Liver (tissue), 9 donors: Measurements from ENCODE around the gene FOXA3. TPM values are rescaled to one million over a fixed set of nuclear protein-coding genes. Genes with fewer than 3 reads are reported as not detected.

Experiments used
- DNase-seq: peaks from one replicate; pipeline ENCODE4 v3.0.0-alpha.2; 2017; ENCODE audit warnings: low spot score
- H3K27ac ChIP-seq, 2 donors: one replicate each; pipeline ENCODE4 v1.7.0; 2013; ENCODE audit warnings: inconsistent platforms in 2 of 2, low read length in 2 of 2, control low read depth in 1 of 2, low read depth in 1 of 2, mild to moderate bottlenecking in 1 of 2
- H3K27me3 ChIP-seq, 4 donors: one replicate each; pipeline versions ENCODE4 v1.6.1 to v1.7.0; 2013; ENCODE audit warnings: low read length in 3 of 4, inconsistent platforms in 1 of 4, mild to moderate bottlenecking in 1 of 4, moderate library complexity in 1 of 4; ENCODE audit not compliant: control insufficient read depth in 4 of 4, insufficient read depth in 4 of 4
- H3K36me3 ChIP-seq, 4 donors: one replicate each; pipeline versions ENCODE4 v1.6.1 to v1.7.0; 2013; ENCODE audit warnings: low read length in 3 of 4, mild to moderate bottlenecking in 3 of 4, low read depth in 1 of 4, moderate library complexity in 1 of 4; ENCODE audit not compliant: control insufficient read depth in 4 of 4, insufficient read depth in 3 of 4
- H3K4me1 ChIP-seq, 4 donors: one replicate each; pipeline versions ENCODE4 v1.6.1 to v1.7.0; 2013; ENCODE audit warnings: low read length in 3 of 4, mild to moderate bottlenecking in 3 of 4, moderate library complexity in 1 of 4; ENCODE audit not compliant: control insufficient read depth in 4 of 4, insufficient read depth in 4 of 4
- H3K4me3 ChIP-seq, 3 donors: one replicate each; pipeline versions ENCODE4 v1.6.1 to v1.7.0; 2013; ENCODE audit warnings: low read length in 3 of 3, control low read depth in 1 of 3, low read depth in 1 of 3, mild to moderate bottlenecking in 1 of 3
- H3K9ac ChIP-seq, 2 donors: one replicate each; pipeline ENCODE4 v1.7.0; 2013; ENCODE audit warnings: low read length in 2 of 2, mild to moderate bottlenecking in 2 of 2, moderate library complexity in 2 of 2, control low read depth in 1 of 2, low read depth in 1 of 2
- H3K9me3 ChIP-seq, 4 donors: one replicate each; pipeline versions ENCODE4 v1.6.1 to v1.7.0; 2013; ENCODE audit warnings: low read length in 3 of 4; ENCODE audit not compliant: control insufficient read depth in 4 of 4
- EGR1 ChIP-seq, 2 donors: IDR thresholded peaks; 2 replicates each; pipeline ENCODE4 v1.6.1; 2016 to 2018; ENCODE audit warnings: antibody characterized with exemption in 2 of 2, low read depth in 2 of 2
- FOXA2 ChIP-seq: IDR thresholded peaks from 2 replicates; pipeline ENCODE4 v1.6.1; 2016; ENCODE audit warnings: antibody characterized with exemption
- HNF4A ChIP-seq, 2 donors: conservative IDR thresholded peaks; 2 replicates each; pipeline ENCODE4 v1.6.1; 2016; ENCODE audit warnings: antibody characterized with exemption in 2 of 2, mild to moderate bottlenecking in 2 of 2
- JUND ChIP-seq, 2 donors: IDR thresholded peaks; 2 replicates each; pipeline ENCODE4 v1.6.1; 2016; ENCODE audit warnings: antibody characterized with exemption in 2 of 2
- MAX ChIP-seq: IDR thresholded peaks from 2 replicates; pipeline ENCODE4 v1.6.1; 2016; ENCODE audit warnings: antibody characterized with exemption
- NR2F2 ChIP-seq: IDR thresholded peaks from 2 replicates; pipeline ENCODE4 v1.6.1; 2016; ENCODE audit warnings: antibody characterized with exemption
- RAD21 ChIP-seq, 2 donors: IDR thresholded peaks; 2 replicates each; pipeline ENCODE4 v1.6.1; 2016; ENCODE audit warnings: antibody characterized with exemption in 2 of 2, mild to moderate bottlenecking in 2 of 2
- RXRA ChIP-seq, 2 donors: IDR thresholded peaks; 2 replicates each; pipeline ENCODE4 v1.6.1; 2017 to 2018; ENCODE audit warnings: antibody characterized with exemption in 2 of 2, mild to moderate bottlenecking in 1 of 2
- TAF1 ChIP-seq: conservative IDR thresholded peaks from 2 replicates; pipeline ENCODE4 v1.6.1; 2016; ENCODE audit warnings: antibody characterized with exemption, mild to moderate bottlenecking
- WGBS: extraction: QIAGEN DNeasy Blood & Tissue Kit; methylation state at CpG from one replicate; pipeline ENCODE4 v1.1.7; 2013; 5-methylcytosine and 5-hydroxymethylcytosine counted together
- polyA plus RNA-seq, 2 donors: library from polyadenylated mRNA; stranded (reverse) in 1 of 2; unstranded in 1 of 2; fragments of 200-250 nt in 1 of 2; fragments of >200 nt in 1 of 2; fragmentation: Nextera tagmentation in 1 of 2; extraction: Ambion mirVana in 1 of 2; gene quantifications; one replicate each; pipeline versions ENCODE4 v1.2.1 to v1.2.3, GENCODE V29; 2013 to 2015
- total RNA-seq, 2 donors: library from RNA; depleted of rRNA; stranded (reverse); fragments of >200 nt; gene quantifications; one replicate each; pipeline ENCODE4 v1.2.3, GENCODE V29; 2014
- donor health status: healthy.
- donor health status: healthy.
- donor health status: healthy.
- donor health status: healthy.
- donor health status: healthy.

Gene FOXA3
- total and polyA plus RNA-seq, 4 donors, result 11.5 to 37.1 (median 21.6) TPM

- peaks cover 22 to 76% (median 29%) of the 10 kb centered on the region in 4 donors for H3K36me3 ChIP-seq
Observed at GRCh38 chr19:45822716-45823115, 41.4 kb upstream of the FOXA3 start.

GRCh38 chr19:45823182-45823581, 40.9 kb upstream of the FOXA3 start:
- TF ChIP-seq FOXA2 (no peak), HNF4A (conservative IDR thresholded peaks at IDR 0.05) (no peak), EGR1 (IDR thresholded peaks at IDR 0.05; ENCODE audit: low read depth in 2 of 2) (no peak), NR2F2 (no peak), TAF1 (no peak), RXRA (IDR thresholded peaks at IDR 0.05) (no peak)
- Histone ChIP-seq H3K36me3 (peaks cover 22 to 81% (median 29%) of the 10 kb centered on the region in 4 donors), H3K4me3 (no peak overlapping the region), H3K4me1 (no peaks in the 10 kb centered on the region), H3K9me3 (no peaks in the 10 kb centered on the region), H3K27ac (no peak overlapping the region), H3K9ac (no peak overlapping the region), H3K27me3 (no peaks in the 10 kb centered on the region)
- DNase-seq, result no peak
- 97% methylated on average over 12 of the region's 12 CpGs for WGBS

More at GRCh38 chr19:45822716-45823115, 41.4 kb upstream of the FOXA3 start:
- no peaks in the 10 kb centered on the region for H3K9me3 ChIP-seq
- no peak overlapping the region for H3K27ac ChIP-seq
- H3K27me3 ChIP-seq, result no peaks in the 10 kb centered on the region
- H3K9ac ChIP-seq, result no peak overlapping the region
- H3K4me3 ChIP-seq, result no peak overlapping the region
- no peak for TF ChIP-seq HNF4A (conservative IDR thresholded peaks at IDR 0.05)
- 98% methylated on average over 5 of the region's 5 CpGs for WGBS
- no peak for DNase-seq
- no peaks in the 10 kb centered on the region for H3K4me1 ChIP-seq

GRCh38 chr19:45824041-45824471, 40.1 kb upstream of the FOXA3 start:
- DNase-seq, result no peak
- Histone ChIP-seq H3K27me3 (no peaks in the 10 kb centered on the region), H3K4me1 (no peaks in the 10 kb centered on the region), H3K9ac (no peak overlapping the region), H3K36me3 (peaks cover 25 to 88% (median 33%) of the 10 kb centered on the region in 4 donors), H3K9me3 (no peaks in the 10 kb centered on the region), H3K27ac (no peak overlapping the region), H3K4me3 (no peak overlapping the region)
- no peak for TF ChIP-seq RAD21 (IDR thresholded peaks at IDR 0.05)
- 69% methylated on average over 12 of the region's 12 CpGs for WGBS

GRCh38 chr19:45824531-45825262, 39.4 kb upstream of the FOXA3 start:
- Histone ChIP-seq H3K4me3 (no peak overlapping the region), H3K27me3 (no peaks in the 10 kb centered on the region), H3K27ac (no peak overlapping the region), H3K36me3 (peaks cover 29 to 89% (median 38%) of the 10 kb centered on the region in 4 donors), H3K9ac (no peak overlapping the region), H3K4me1 (no peaks in the 10 kb centered on the region), H3K9me3 (no peaks in the 10 kb centered on the region)
- no peak for DNase-seq
- 92% methylated on average over 26 of the region's 26 CpGs for WGBS
- TF ChIP-seq MAX (no peak), FOXA2 (no peak), JUND (IDR thresholded peaks at IDR 0.05) (no peak), RXRA (IDR thresholded peaks at IDR 0.05) (no peak), HNF4A (conservative IDR thresholded peaks at IDR 0.05) (no peak)
